ENCODE results near the gene ATXN7L1.

GRCh38 chr7:105640956-105641810 lies 235.2 kb downstream of the ATXN7L1 start:
- TF ChIP-seq POLR2A (IDR thresholded peaks at IDR 0.05) (no peak), CTCF (IDR thresholded peaks at IDR 0.05) (no peak), POLR2AphosphoS5 (IDR thresholded peaks at IDR 0.05) (no peak), EP300 (IDR thresholded peaks at IDR 0.05; ENCODE audit: low read depth) (no peak)
